ENCODE measurements around the gene HERC4. TPM values are rescaled to one million over a fixed set of nuclear protein-coding genes. Genes with fewer than 3 reads are reported as not detected.

Gene HERC4
- total and polyA plus RNA-seq, 9 of the 15 experiments (the other 6 are each of a cell fraction or from before 2014, with no cell fraction given): 12.5 to 33.5 (median 22.8) TPM

DNA sequence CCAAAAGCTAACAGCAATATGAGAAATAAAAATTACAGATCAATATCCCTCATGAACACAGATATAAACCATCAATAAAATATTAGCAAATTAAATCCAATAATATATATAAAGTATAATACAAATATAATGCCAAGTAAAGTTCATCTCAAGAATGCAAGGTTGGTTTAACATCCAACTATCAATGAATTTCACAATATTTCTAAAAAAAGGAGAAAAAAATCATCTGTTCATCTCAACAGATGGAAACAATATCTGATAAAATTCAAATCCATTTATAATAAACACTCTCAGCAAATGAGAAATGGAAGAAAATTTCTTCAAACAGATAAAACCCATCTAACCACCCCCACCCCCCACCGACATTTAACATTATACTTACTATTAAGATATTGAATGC lies 103.8 kb downstream of the HERC4 start (continued):
- TF ChIP-seq, protein P1, sequence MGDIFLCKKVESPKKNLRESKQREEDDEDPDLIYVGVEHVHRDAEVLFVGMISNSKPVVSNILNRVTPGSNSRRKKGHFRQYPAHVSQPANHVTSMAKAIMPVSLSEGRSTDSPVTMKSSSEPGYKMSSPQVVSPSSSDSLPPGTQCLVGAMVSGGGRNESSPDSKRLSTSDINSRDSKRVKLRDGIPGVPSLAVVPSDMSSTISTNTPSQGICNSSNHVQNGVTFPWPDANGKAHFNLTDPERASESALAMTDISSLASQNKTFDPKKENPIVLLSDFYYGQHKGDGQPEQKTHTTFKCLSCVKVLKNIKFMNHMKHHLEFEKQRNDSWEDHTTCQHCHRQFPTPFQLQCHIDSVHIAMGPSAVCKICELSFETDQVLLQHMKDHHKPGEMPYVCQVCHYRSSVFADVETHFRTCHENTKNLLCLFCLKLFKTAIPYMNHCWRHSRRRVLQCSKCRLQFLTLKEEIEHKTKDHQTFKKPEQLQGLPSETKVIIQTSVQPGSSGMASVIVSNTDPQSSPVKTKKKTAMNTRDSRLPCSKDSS (IDR thresholded peaks at IDR 0.05; ENCODE audit: low read depth, partially characterized antibody): peak; percentile 81
- no peak for TF ChIP-seq ZNF780A (CRISPR knock-in tag; IDR thresholded peaks at IDR 0.05)
- TF ChIP-seq, protein P2, sequence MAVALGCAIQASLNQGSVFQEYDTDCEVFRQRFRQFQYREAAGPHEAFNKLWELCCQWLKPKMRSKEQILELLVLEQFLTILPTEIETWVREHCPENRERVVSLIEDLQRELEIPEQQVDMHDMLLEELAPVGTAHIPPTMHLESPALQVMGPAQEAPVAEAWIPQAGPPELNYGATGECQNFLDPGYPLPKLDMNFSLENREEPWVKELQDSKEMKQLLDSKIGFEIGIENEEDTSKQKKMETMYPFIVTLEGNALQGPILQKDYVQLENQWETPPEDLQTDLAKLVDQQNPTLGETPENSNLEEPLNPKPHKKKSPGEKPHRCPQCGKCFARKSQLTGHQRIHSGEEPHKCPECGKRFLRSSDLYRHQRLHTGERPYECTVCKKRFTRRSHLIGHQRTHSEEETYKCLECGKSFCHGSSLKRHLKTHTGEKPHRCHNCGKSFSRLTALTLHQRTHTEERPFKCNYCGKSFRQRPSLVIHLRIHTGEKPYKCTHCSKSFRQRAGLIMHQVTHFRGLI (CRISPR knock-in tag; IDR thresholded peaks at IDR 0.05): no peak
- no peak for TF ChIP-seq ZNF778 (CRISPR knock-in tag; IDR thresholded peaks at IDR 0.05)
- TF ChIP-seq PHB2 (IDR thresholded peaks at IDR 0.05; ENCODE audit: low read depth): no peak
- peak in 1 of 2 experiments; percentile 27; a peak in 1 of 4 replicates for TF ChIP-seq ARNT (IDR thresholded peaks at IDR 0.05)
- no peak for TF ChIP-seq DACH1 (IDR thresholded peaks at IDR 0.05; ENCODE audit: partially characterized antibody)
- TF ChIP-seq XRCC4 (IDR thresholded peaks at IDR 0.05; ENCODE audit: extremely low read depth, insufficient read depth, insufficient read length): no peak
- no peak for TF ChIP-seq ZNF707 (CRISPR knock-in tag; conservative IDR thresholded peaks at IDR 0.05)
- no peak for TF ChIP-seq ETV6 (IDR thresholded peaks at IDR 0.05; ENCODE audit: borderline replicate concordance in 1 of 2, low read depth in 2 of 2, low read length in 1 of 2)
- no peak for TF ChIP-seq ETV6 (CRISPR knock-in tag; IDR thresholded peaks at IDR 0.05; ENCODE audit: borderline replicate concordance)
- TF ChIP-seq, protein P3, sequence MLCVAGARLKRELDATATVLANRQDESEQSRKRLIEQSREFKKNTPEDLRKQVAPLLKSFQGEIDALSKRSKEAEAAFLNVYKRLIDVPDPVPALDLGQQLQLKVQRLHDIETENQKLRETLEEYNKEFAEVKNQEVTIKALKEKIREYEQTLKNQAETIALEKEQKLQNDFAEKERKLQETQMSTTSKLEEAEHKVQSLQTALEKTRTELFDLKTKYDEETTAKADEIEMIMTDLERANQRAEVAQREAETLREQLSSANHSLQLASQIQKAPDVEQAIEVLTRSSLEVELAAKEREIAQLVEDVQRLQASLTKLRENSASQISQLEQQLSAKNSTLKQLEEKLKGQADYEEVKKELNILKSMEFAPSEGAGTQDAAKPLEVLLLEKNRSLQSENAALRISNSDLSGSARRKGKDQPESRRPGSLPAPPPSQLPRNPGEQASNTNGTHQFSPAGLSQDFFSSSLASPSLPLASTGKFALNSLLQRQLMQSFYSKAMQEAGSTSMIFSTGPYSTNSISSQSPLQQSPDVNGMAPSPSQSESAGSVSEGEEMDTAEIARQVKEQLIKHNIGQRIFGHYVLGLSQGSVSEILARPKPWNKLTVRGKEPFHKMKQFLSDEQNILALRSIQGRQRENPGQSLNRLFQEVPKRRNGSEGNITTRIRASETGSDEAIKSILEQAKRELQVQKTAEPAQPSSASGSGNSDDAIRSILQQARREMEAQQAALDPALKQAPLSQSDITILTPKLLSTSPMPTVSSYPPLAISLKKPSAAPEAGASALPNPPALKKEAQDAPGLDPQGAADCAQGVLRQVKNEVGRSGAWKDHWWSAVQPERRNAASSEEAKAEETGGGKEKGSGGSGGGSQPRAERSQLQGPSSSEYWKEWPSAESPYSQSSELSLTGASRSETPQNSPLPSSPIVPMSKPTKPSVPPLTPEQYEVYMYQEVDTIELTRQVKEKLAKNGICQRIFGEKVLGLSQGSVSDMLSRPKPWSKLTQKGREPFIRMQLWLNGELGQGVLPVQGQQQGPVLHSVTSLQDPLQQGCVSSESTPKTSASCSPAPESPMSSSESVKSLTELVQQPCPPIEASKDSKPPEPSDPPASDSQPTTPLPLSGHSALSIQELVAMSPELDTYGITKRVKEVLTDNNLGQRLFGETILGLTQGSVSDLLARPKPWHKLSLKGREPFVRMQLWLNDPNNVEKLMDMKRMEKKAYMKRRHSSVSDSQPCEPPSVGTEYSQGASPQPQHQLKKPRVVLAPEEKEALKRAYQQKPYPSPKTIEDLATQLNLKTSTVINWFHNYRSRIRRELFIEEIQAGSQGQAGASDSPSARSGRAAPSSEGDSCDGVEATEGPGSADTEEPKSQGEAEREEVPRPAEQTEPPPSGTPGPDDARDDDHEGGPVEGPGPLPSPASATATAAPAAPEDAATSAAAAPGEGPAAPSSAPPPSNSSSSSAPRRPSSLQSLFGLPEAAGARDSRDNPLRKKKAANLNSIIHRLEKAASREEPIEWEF (CRISPR knock-in tag; IDR thresholded peaks at IDR 0.05): no peak
- peak in 1 of 2 experiments; percentile 93; a peak in 2 of 3 replicates for TF ChIP-seq CBX3 (IDR thresholded peaks at IDR 0.05; ENCODE audit: borderline replicate concordance in 1 of 2, low read length in 2 of 2)
- TF ChIP-seq ZNF518B (CRISPR knock-in tag; IDR thresholded peaks at IDR 0.05): no peak
- no peak for TF ChIP-seq ZNF316 (IDR thresholded peaks at IDR 0.05)
- TF ChIP-seq ZNF224 (CRISPR knock-in tag; IDR thresholded peaks at IDR 0.05): no peak
- no peak for TF ChIP-seq RFX1 (IDR thresholded peaks at IDR 0.05)
